KMS-11 (cell line): ENCODE measurements around the gene SCYGR2.

ENCODE experiments used
- H2AFZ ChIP-seq: fragments of 200-600 bp; sonication (generic); 2 replicates; pipeline ENCODE4 v1.6.1; 2016; ENCODE audit warnings: antibody characterized with exemption, mixed run types, low read depth
- H3K27ac ChIP-seq: fragments of 200-600 bp; sonication (generic); 2 replicates; pipeline ENCODE4 v1.6.1; 2016; ENCODE audit warnings: mild to moderate bottlenecking, mixed run types
- H3K27me3 ChIP-seq: fragments of 200-600 bp; sonication (generic); 2 replicates; pipeline ENCODE4 v1.6.1; 2017; ENCODE audit warnings: mild to moderate bottlenecking, low read depth, mixed run types, moderate library complexity; ENCODE audit not compliant: insufficient read depth
- H3K36me3 ChIP-seq: fragments of 200-600 bp; sonication (generic); 2 replicates; pipeline ENCODE4 v1.6.1; 2017; ENCODE audit warnings: mild to moderate bottlenecking, mixed run types; ENCODE audit not compliant: insufficient read depth
- H3K4me1 ChIP-seq: fragments of 200-600 bp; sonication (generic); 2 replicates; pipeline ENCODE4 v1.6.1; 2016; ENCODE audit warnings: mild to moderate bottlenecking, low read depth, mixed run types; ENCODE audit not compliant: poor library complexity, severe bottlenecking
- H3K4me2 ChIP-seq: fragments of 200-600 bp; sonication (generic); 2 replicates; pipeline ENCODE4 v1.7.0; 2016; ENCODE audit warnings: mild to moderate bottlenecking, mixed run types
- H3K4me3 ChIP-seq: fragments of 200-600 bp; sonication (generic); IDR thresholded peaks from 2 replicates; pipeline ENCODE4 v1.6.1; 2017; ENCODE audit warnings: low read depth, low read length, mixed read lengths; ENCODE audit not compliant: insufficient read depth
- H3K79me2 ChIP-seq: fragments of 200-600 bp; sonication (generic); 2 replicates; pipeline ENCODE4 v1.6.1; 2016; ENCODE audit warnings: low read depth, mixed run types; ENCODE audit not compliant: insufficient read depth
- H3K9ac ChIP-seq: fragments of 200-600 bp; sonication (generic); 2 replicates; pipeline ENCODE4 v1.6.1; 2016; ENCODE audit warnings: mild to moderate bottlenecking, mixed run types
- H4K20me1 ChIP-seq: fragments of 200-600 bp; sonication (generic); 2 replicates; pipeline ENCODE4 v1.6.1; 2016; ENCODE audit warnings: mild to moderate bottlenecking, mixed run types; ENCODE audit not compliant: insufficient read depth
- TF ChIP-seq, protein P1 (sequence below): fragments of 200-600 bp; sonication (generic); conservative IDR thresholded peaks from 2 replicates; pipeline ENCODE4 v1.6.1; 2017; ENCODE audit warnings: low read depth, mild to moderate bottlenecking, antibody characterized with exemption, low read length, moderate library complexity, mixed read lengths

Gene SCYGR2

DNA sequence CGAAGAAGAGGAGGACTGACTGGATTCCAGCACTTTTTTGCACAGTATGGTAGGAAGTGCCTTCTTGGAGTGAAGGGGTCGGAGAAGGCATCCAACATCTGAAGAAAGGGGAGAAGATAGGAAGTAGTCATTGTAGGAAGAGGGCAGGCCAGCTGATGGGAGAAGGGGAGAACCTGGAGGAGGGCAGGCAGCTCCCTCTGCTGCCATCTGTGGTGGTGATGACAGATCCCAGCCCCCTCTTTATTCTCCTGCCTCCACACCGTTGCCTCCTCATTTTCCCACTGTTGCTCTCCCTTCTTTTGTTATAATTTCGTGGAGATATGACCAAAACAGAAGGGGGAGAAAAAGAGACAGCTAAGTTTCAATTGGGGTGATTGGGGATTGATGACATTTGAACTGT is 2.9 kb upstream of the SCYGR2 start:
- H3K4me3 ChIP-seq = no peak overlapping the region
- TF ChIP-seq, protein P1, sequence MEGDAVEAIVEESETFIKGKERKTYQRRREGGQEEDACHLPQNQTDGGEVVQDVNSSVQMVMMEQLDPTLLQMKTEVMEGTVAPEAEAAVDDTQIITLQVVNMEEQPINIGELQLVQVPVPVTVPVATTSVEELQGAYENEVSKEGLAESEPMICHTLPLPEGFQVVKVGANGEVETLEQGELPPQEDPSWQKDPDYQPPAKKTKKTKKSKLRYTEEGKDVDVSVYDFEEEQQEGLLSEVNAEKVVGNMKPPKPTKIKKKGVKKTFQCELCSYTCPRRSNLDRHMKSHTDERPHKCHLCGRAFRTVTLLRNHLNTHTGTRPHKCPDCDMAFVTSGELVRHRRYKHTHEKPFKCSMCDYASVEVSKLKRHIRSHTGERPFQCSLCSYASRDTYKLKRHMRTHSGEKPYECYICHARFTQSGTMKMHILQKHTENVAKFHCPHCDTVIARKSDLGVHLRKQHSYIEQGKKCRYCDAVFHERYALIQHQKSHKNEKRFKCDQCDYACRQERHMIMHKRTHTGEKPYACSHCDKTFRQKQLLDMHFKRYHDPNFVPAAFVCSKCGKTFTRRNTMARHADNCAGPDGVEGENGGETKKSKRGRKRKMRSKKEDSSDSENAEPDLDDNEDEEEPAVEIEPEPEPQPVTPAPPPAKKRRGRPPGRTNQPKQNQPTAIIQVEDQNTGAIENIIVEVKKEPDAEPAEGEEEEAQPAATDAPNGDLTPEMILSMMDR = no peak
- H3K27me3 ChIP-seq = no peaks in the 10 kb centered on the region
- no peak overlapping the region for H3K9ac ChIP-seq
- no peaks in the 10 kb centered on the region for H4K20me1 ChIP-seq
- H2AFZ ChIP-seq = no peak overlapping the region
- no peaks in the 10 kb centered on the region for H3K36me3 ChIP-seq
- H3K4me1 ChIP-seq = no peaks in the 10 kb centered on the region
- H3K27ac ChIP-seq = no peak overlapping the region
- no peaks in the 10 kb centered on the region for H3K79me2 ChIP-seq
- H3K4me2 ChIP-seq = no peak overlapping the region

DNA sequence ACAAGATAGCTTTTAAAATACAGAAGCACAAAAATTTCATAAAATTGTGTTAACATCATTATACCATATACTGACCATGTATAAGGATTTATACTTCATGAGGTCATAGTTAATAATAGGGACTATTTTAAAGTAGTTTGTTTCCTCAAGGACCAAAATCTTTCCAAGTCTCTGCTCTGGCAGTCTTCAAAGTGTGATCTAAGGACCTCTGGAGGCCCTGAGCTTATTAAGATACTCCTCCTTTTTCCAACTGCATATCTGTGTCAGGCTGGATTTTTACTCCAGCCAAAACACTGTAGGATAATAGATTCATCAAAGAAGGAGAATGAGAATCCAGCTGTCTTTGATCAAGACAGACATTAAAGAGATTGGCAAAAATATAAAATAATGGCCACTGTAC is 1.7 kb upstream of the SCYGR2 start:
- Histone ChIP-seq H4K20me1 (no peaks in the 10 kb centered on the region), H3K9ac (no peak overlapping the region), H3K4me3 (no peak overlapping the region), H2AFZ (no peak overlapping the region), H3K36me3 (no peaks in the 10 kb centered on the region), H3K4me2 (no peak overlapping the region), H3K27me3 (no peaks in the 10 kb centered on the region), H3K27ac (no peak overlapping the region), H3K4me1 (no peaks in the 10 kb centered on the region), H3K79me2 (no peaks in the 10 kb centered on the region)
- TF ChIP-seq, protein P1 = no peak

DNA sequence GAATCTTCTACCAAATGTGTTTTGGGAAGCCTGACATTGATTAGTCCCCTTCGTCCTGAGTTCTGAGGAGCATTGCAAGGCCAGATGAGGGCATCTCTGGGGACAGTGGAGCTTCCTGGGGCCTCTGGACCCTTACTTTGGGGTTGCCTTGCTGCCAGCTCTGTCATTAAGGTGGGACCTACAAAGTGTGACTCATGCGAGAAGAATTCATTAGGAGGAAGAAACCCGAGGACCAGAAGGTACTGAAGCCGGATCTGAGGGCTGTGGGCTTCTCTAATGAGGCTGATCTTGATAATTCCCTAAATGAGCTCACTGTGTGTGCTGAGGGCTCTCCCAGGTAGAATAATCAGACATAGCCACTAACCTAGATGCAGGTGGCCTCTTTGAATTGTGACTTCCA is 695 bp upstream of the SCYGR2 start:
- no peaks in the 10 kb centered on the region for H3K4me1 ChIP-seq
- H3K4me2 ChIP-seq = no peak overlapping the region
- TF ChIP-seq, protein P1 = no peak
- H3K79me2 ChIP-seq = no peaks in the 10 kb centered on the region
- no peaks in the 10 kb centered on the region for H3K27me3 ChIP-seq
- H4K20me1 ChIP-seq = no peaks in the 10 kb centered on the region
- no peak overlapping the region for H2AFZ ChIP-seq
- H3K36me3 ChIP-seq = no peaks in the 10 kb centered on the region
- no peak overlapping the region for H3K27ac ChIP-seq
- H3K4me3 ChIP-seq = no peak overlapping the region
- no peak overlapping the region for H3K9ac ChIP-seq

DNA sequence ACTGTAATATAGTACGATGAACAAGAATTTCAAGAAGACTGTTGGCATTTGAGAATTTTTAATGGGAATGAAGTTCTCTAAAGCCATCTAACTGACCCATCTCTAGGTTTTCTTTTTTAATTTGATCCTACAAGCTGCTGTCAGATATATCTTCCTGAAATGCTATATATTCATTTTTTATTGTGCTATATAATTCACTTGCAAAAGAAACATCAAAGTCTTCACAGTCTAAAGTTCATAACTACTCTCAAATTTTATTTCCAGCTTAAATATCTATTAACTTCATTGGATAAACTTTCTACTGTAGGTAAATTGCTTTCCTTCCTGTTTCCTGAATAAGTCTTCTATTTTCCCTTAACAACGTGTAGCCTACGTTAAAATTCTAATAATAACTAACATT is 3.7 kb downstream of the SCYGR2 start:
- Histone ChIP-seq H3K4me1 (no peaks in the 10 kb centered on the region), H4K20me1 (no peaks in the 10 kb centered on the region), H3K27me3 (no peaks in the 10 kb centered on the region), H3K27ac (no peak overlapping the region), H3K4me3 (no peak overlapping the region), H3K36me3 (no peaks in the 10 kb centered on the region), H2AFZ (no peak overlapping the region), H3K9ac (no peak overlapping the region), H3K79me2 (no peaks in the 10 kb centered on the region), H3K4me2 (no peak overlapping the region)
- TF ChIP-seq, protein P1 = no peak

DNA sequence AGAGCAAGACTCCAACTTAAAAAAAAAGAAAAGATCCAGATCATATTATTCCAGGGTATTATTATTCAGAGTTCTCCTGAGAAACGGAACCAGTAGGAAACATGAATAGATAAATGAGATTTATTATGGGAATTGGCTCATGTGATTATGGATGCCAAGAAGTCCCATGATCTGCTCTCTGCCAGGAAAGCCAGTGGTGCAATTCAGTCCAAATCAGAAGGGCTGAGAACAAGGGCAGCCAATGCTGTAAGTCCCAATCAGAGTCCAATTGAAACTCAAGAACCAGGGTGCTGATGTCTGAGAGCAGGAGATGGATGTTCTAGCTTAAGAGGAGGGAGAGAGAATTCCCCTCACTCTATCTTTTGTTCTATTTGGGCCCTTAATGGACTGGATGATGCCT is 7.8 kb downstream of the SCYGR2 start:
- H3K27me3 ChIP-seq = no peaks in the 10 kb centered on the region
- H3K9ac ChIP-seq = no peak overlapping the region
- no peak overlapping the region for H3K4me3 ChIP-seq
- H3K36me3 ChIP-seq = no peaks in the 10 kb centered on the region
- H3K79me2 ChIP-seq = no peaks in the 10 kb centered on the region
- H3K27ac ChIP-seq = no peak overlapping the region
- H2AFZ ChIP-seq = no peak overlapping the region
- H3K4me2 ChIP-seq = no peak overlapping the region
- TF ChIP-seq, protein P1 = no peak
- H3K4me1 ChIP-seq = peaks cover 16% of the 10 kb centered on the region
- H4K20me1 ChIP-seq = no peaks in the 10 kb centered on the region
